T47D (cell line): ENCODE results near the gene AGAP1.

ENCODE experiments used
- DNase-seq, 2 experiments: peaks; one replicate each; pipeline versions ENCODE4 v3.0.0 to v3.0.0-alpha.2; 2011 to 2012; ENCODE audit warnings: low read depth in 1 of 2, low spot score in 1 of 2
- JUND ChIP-seq: IDR thresholded peaks from 2 replicates; pipeline ENCODE4 v1.6.1; 2012; ENCODE audit warnings: low read depth
- in situ Hi-C: cut with HindIII; loops from 2 replicates; pipeline ENCODE4 v1.10.0; 2016; ENCODE audit warnings: low sequenced_read_pairs, low pct_unique_long_range_greater_than_20kb

AGAP1 gene

GRCh38 chr2:235726554-235726953 lies 232.7 kb downstream of the AGAP1 start:
- in situ Hi-C loops: no loop called here
- DNase-seq: no peak
- no peak for TF ChIP-seq JUND

- no peak for DNase-seq
- in situ Hi-C loops: no loop called here
- no peak for TF ChIP-seq JUND
These were observed 233.3 kb downstream of the AGAP1 start for GRCh38 chr2:235727174-235727573.

- DNase-seq: no peak
- TF ChIP-seq JUND: no peak
- in situ Hi-C loops: no loop called here
These were observed 234.3 kb downstream of the AGAP1 start for GRCh38 chr2:235727891-235728799.

GRCh38 chr2:235728800-235729556 lies 235.1 kb downstream of the AGAP1 start:
- DNase-seq: no peak
- no peak for TF ChIP-seq JUND
- in situ Hi-C loops: no loop called here

- no peak for DNase-seq
- TF ChIP-seq JUND: no peak
- in situ Hi-C loops: no loop called here
These were observed 235.7 kb downstream of the AGAP1 start for GRCh38 chr2:235729557-235729947.

GRCh38 chr2:235730115-235730514 lies 236.3 kb downstream of the AGAP1 start:
- DNase-seq: no peak
- in situ Hi-C loops: no loop called here
- no peak for TF ChIP-seq JUND

GRCh38 chr2:235733761-235734160 lies 239.9 kb downstream of the AGAP1 start:
- no peak for DNase-seq
- TF ChIP-seq JUND: no peak
- in situ Hi-C loops: no loop called here

- no peak for TF ChIP-seq JUND
- DNase-seq: no peak
- in situ Hi-C loops: no loop called here
These were observed 240.3 kb downstream of the AGAP1 start for GRCh38 chr2:235734168-235734567.

- DNase-seq: no peak
- no peak for TF ChIP-seq JUND
- in situ Hi-C loops: no loop called here
These were observed 240.9 kb downstream of the AGAP1 start for GRCh38 chr2:235734688-235735231.

- in situ Hi-C loops: no loop called here
- no peak for TF ChIP-seq JUND
- no peak for DNase-seq
These were observed 243.6 kb downstream of the AGAP1 start for GRCh38 chr2:235737396-235737795.

- TF ChIP-seq JUND: no peak
- no peak for DNase-seq
- in situ Hi-C loops: no loop called here
These were observed 244.0 kb downstream of the AGAP1 start for GRCh38 chr2:235737840-235738239.

GRCh38 chr2:235739704-235740415 lies 246.0 kb downstream of the AGAP1 start:
- DNase-seq: no peak
- no peak for TF ChIP-seq JUND
- in situ Hi-C loops: no loop called here
